ENCODE data around the gene PIAS1. TPM values are rescaled to one million over a fixed set of nuclear protein-coding genes. Genes with fewer than 3 reads are reported as not detected.

PIAS1 gene
- total RNA-seq, 2 donors from 2014 or later: 24.1 to 63.3 TPM

DNA sequence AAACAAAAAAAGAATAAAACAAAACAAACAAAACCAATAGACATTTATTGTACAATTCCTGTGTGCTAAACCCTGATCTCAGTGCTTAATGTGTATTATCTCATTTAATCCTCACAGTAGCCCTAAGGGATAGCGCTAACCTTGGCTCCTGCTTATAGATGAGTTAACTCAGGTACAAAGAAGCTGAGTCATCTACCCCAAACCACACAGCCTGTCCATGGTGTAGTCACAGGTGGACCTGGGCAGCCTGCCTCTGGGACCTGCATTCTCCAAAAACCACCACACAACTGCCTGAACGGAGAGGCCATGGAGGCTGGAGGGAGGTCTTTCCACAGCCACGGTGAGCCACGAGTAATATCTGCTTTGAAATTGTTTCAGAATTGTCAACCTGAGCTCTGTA is 180.9 kb downstream of the PIAS1 start:
- TF ChIP-seq POLR2A (IDR thresholded peaks at IDR 0.05): no peak
- TF ChIP-seq, protein P1, sequence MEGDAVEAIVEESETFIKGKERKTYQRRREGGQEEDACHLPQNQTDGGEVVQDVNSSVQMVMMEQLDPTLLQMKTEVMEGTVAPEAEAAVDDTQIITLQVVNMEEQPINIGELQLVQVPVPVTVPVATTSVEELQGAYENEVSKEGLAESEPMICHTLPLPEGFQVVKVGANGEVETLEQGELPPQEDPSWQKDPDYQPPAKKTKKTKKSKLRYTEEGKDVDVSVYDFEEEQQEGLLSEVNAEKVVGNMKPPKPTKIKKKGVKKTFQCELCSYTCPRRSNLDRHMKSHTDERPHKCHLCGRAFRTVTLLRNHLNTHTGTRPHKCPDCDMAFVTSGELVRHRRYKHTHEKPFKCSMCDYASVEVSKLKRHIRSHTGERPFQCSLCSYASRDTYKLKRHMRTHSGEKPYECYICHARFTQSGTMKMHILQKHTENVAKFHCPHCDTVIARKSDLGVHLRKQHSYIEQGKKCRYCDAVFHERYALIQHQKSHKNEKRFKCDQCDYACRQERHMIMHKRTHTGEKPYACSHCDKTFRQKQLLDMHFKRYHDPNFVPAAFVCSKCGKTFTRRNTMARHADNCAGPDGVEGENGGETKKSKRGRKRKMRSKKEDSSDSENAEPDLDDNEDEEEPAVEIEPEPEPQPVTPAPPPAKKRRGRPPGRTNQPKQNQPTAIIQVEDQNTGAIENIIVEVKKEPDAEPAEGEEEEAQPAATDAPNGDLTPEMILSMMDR (IDR thresholded peaks at IDR 0.05): no peak
- ATAC-seq (no peak), DNase-seq (no peak)
- no peak overlapping the region for H3K27ac ChIP-seq
- H3K4me3 ChIP-seq: no peak overlapping the region
- H3K36me3 ChIP-seq (replicated peaks in 1 of 2; ENCODE audit: insufficient read depth in 1 of 2, low read depth in 2 of 2): no peaks in the 10 kb centered on the region
- H3K27me3 ChIP-seq: no peaks in the 10 kb centered on the region
- H3K9me3 ChIP-seq: no peaks in the 10 kb centered on the region
- intact Hi-C loops (cut with DNase I): no loop called here
- H3K4me1 ChIP-seq: peaks cover 5% of the 10 kb centered on the region
- WGBS, 2 donors: 81 to 93% methylated on average over 1 to 4 of the region's 4 CpGs

DNA sequence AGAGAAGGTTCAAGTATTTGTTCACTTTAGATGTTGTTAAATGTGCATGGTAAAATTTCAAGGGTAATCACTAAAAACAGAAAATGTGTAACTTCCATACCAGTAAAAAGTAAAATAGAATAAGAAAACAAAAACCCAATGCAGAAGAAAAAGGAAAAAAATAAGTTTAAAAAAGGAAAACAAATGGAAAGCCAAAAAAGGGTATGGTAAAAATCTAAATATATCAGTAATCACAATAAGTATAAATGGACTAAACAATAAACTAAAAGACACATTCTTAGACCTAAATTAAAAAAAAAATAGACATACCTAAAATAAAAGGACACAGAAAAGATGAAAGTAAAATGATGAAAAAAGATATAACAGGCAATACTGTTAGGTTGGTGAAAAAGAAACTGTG is 184.9 kb downstream of the PIAS1 start:
- H3K36me3 ChIP-seq (replicated peaks in 1 of 2; ENCODE audit: insufficient read depth in 1 of 2, low read depth in 2 of 2): no peaks in the 10 kb centered on the region
- TF ChIP-seq, protein P1 (IDR thresholded peaks at IDR 0.05): no peak
- TF ChIP-seq POLR2A (IDR thresholded peaks at IDR 0.05): no peak
- no peak for ATAC-seq

DNA sequence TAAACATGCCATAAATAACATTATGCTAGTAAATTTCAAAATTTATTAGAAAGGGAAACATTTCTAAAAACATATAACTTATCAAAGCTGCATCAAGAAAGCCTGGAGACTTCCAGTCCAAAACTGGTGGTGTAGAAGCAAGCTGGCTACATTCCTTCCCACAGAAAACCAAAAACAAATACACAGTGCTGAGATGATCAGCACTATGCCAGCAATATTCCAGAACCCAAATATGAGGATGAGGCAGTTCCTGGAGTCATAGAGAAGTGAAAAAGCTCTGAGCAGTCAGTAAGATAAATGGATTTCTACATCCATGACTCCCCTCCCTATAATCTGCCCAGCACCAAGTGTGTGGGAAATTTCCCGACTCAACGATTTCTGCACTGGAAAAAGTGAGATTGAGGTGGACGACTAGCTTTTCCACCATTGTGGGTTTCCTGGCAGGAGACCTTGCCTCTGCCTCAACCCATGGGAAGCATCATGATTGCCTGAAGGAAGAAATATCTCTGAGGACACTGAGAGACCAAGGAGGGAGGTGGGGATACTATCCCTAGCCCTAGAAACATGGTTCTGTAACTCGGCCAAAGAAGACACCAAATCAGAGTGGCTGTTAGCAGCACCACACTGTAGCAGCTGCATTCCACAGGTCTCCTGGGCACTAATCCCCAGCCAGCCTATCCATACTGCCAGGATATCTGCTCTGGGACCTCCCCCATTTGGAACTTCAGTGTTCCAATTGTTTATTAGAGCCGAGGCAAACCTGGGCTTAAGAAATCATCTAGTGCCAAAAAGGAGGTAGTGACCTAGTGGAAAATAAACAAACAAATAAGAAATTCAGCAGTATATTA is 187.2 kb downstream of the PIAS1 start:
- TF ChIP-seq POLR2A (IDR thresholded peaks at IDR 0.05): no peak
- TF ChIP-seq, protein P1 (IDR thresholded peaks at IDR 0.05): no peak
- no peaks in the 10 kb centered on the region for H3K27me3 ChIP-seq
- intact Hi-C loops (cut with DNase I): no loop called here
- ATAC-seq (no peak), DNase-seq (no peak)
- no peaks in the 10 kb centered on the region for H3K36me3 ChIP-seq (replicated peaks in 1 of 2; ENCODE audit: insufficient read depth in 1 of 2, low read depth in 2 of 2)
- no peak overlapping the region for H3K4me3 ChIP-seq
- no peak overlapping the region for H3K27ac ChIP-seq
- H3K4me1 ChIP-seq: no peaks in the 10 kb centered on the region
- no peaks in the 10 kb centered on the region for H3K9me3 ChIP-seq
- WGBS, 2 donors: 66 to 79% methylated on average over 5 of the region's 5 CpGs

More for the DNA sequence above, 184.9 kb downstream of the PIAS1 start:
- DNase-seq: no peak
- no peaks in the 10 kb centered on the region for H3K27me3 ChIP-seq
- intact Hi-C loops (cut with DNase I): no loop called here
- no peaks in the 10 kb centered on the region for H3K4me1 ChIP-seq
- H3K27ac ChIP-seq: no peak overlapping the region
- no peaks in the 10 kb centered on the region for H3K9me3 ChIP-seq
- no peak overlapping the region for H3K4me3 ChIP-seq

Other genes starting within 250 kb of the PIAS1 start
- gene SKOR1, start 228.8 kb upstream of the PIAS1 start, total RNA-seq: under 1 TPM; under 0.01 to 0.78 TPM
- gene RNU6-1, start 214.3 kb upstream of the PIAS1 start, total RNA-seq: not detected
- gene CALML4, start 151.0 kb downstream of the PIAS1 start, total RNA-seq: 10 to 100 TPM in 1 of 2 donors, 1 to 10 TPM in 1; 3.3 to 12.7 TPM
- gene CLN6, start 175.4 kb downstream of the PIAS1 start, total RNA-seq: 10 to 100 TPM; 12.7 to 21.1 TPM
- gene FEM1B, start 223.4 kb downstream of the PIAS1 start, total RNA-seq: 10 to 100 TPM; 10.5 to 19.7 TPM

Data from body of pancreas (tissue), 4 donors.